ENCODE measurements around the gene CD93.

DNA sequence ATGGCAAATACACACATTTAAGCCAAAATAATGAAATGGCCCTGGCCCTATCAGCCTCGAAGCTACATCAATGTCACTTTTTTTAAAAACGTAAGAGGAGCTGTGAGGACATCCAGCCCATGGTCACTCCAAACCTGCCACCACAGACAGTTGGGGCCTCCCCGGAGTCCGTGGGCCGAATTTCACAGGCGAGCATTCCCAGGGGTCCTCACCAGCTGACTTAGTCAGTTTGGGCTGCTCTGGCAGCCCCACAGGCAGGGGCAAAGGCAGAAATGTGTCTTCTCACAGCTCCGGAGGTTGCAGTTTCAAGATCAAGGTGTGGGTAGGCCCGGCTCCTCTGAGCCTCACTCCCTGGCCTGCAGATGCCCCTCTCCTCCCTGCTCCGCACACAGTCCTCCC lies 25.8 kb upstream of the CD93 start:
- TF ChIP-seq GATA2 (IDR thresholded peaks at IDR 0.05; ENCODE audit: low read depth, low read length) (no peak), GATA3 (IDR thresholded peaks at IDR 0.05; ENCODE audit: low read depth, low read length) (no peak)

Data from SH-SY5Y (cell line).